OCI-LY7 (cell line): ENCODE data around the gene CDHR5. TPM values are rescaled to one million over a fixed set of nuclear protein-coding genes. Genes with fewer than 3 reads are reported as not detected.

Experiments
- BruUV-seq: library from RNA; stranded (reverse); fragments of 400-500 nt; replicated peaks from 2 replicates; lab custom pipeline; 2021; lab: Mats Ljungman, UMichigan
- CTCF ChIA-PET: fragments of 300-600 bp; sonication (Branson Sonifier 250); formaldehyde crosslinking; loops from one replicate; lab custom pipeline; 2022; ENCODE audit warnings: antibody characterized with exemption; ENCODE audit not compliant: unreplicated experiment; lab: Charles Lee
- POLR2A ChIA-PET: fragments of 300-600 bp; sonication (Branson Sonifier 250); formaldehyde crosslinking; loops from one replicate; lab custom pipeline; 2022; ENCODE audit warnings: antibody characterized with exemption; lab: Charles Lee
- DNase-seq: peaks from one replicate; pipeline ENCODE4 v3.0.0-alpha.2; 2015; ENCODE audit warnings: low spot score
- H2AFZ ChIP-seq: fragments of 200-600 bp; sonication (generic), shearing (Covaris generic); 2 replicates; pipeline ENCODE4 v1.6.1; 2014; ENCODE audit warnings: mild to moderate bottlenecking, antibody characterized with exemption, low read length, moderate library complexity
- H3K27ac ChIP-seq: fragments of 200-600 bp; sonication (generic); 2 replicates; pipeline ENCODE4 v1.5.1; 2014; ENCODE audit warnings: mixed run types, low read depth, mild to moderate bottlenecking, moderate library complexity, low read length, inconsistent platforms; ENCODE audit not compliant: poor library complexity, severe bottlenecking
- H3K36me3 ChIP-seq: fragments of 200-600 bp; sonication (generic); 2 replicates; pipeline ENCODE4 v1.6.1; 2014; ENCODE audit warnings: mild to moderate bottlenecking, antibody characterized with exemption, low read length, moderate library complexity, mixed read lengths; ENCODE audit not compliant: insufficient read depth
- H3K4me1 ChIP-seq: fragments of 200-600 bp; sonication (generic); 2 replicates; pipeline ENCODE4 v1.5.1; 2014; ENCODE audit warnings: mild to moderate bottlenecking, low read length; ENCODE audit not compliant: insufficient read depth, poor library complexity, severe bottlenecking
- H3K4me2 ChIP-seq: fragments of 200-600 bp; sonication (generic); 2 replicates; pipeline ENCODE4 v1.6.1; 2014; ENCODE audit warnings: mild to moderate bottlenecking, low read length
- H3K4me3 ChIP-seq: fragments of 200-600 bp; sonication (generic); 2 replicates; pipeline ENCODE4 v1.5.1; 2014; ENCODE audit warnings: mild to moderate bottlenecking, low read depth, low read length; ENCODE audit not compliant: poor library complexity, severe bottlenecking
- H3K79me2 ChIP-seq: fragments of 200-600 bp; sonication (generic); 2 replicates; pipeline ENCODE4 v1.6.1; 2016; ENCODE audit warnings: low read depth, mild to moderate bottlenecking, low read length, moderate library complexity, mixed read lengths; ENCODE audit not compliant: insufficient read depth
- H3K9me2 ChIP-seq: fragments of 200-600 bp; sonication (generic); 2 replicates; pipeline ENCODE4 v1.6.1; 2016; ENCODE audit warnings: mild to moderate bottlenecking, low read length, mixed read lengths; ENCODE audit not compliant: insufficient read depth
- H3K9me3 ChIP-seq: fragments of 200-600 bp; sonication (generic); 2 replicates; pipeline ENCODE4 v1.6.1; 2014; ENCODE audit warnings: mild to moderate bottlenecking, mixed run types, low read length, mixed read lengths
- H4K20me1 ChIP-seq: fragments of 200-600 bp; sonication (generic); 2 replicates; pipeline ENCODE4 v1.6.1; 2014; ENCODE audit warnings: mild to moderate bottlenecking, antibody characterized with exemption, low read length, moderate library complexity, mixed read lengths; ENCODE audit not compliant: insufficient read depth
- CTCF ChIP-seq: fragments of 200-600 bp; sonication (generic); conservative IDR thresholded peaks from 2 replicates; pipeline ENCODE4 v1.5.1; 2014; ENCODE audit warnings: mild to moderate bottlenecking, antibody characterized with exemption, low read length, moderate library complexity, mixed read lengths
- EZH2phosphoT487 ChIP-seq: fragments of 200-600 bp; sonication (generic); IDR thresholded peaks from 2 replicates; pipeline ENCODE4 v1.6.1; 2018; ENCODE audit warnings: low read depth, borderline replicate concordance, mild to moderate bottlenecking, mixed run types, antibody characterized with exemption, low read length, moderate library complexity, mixed read lengths
- intact Hi-C: fragments of 100-400 bp; cut with micrococcal nuclease; formaldehyde crosslinking; loops from one replicate; pipeline ENCODE4 v1.10.0; 2022; ENCODE audit not compliant: unreplicated experiment
- total RNA-seq, 2 experiments: library from RNA; depleted of rRNA in 1 of 2; stranded (reverse); fragments of >200 nt in 1 of 2; shearing (Covaris generic) in 1 of 2; gene quantifications; 2 replicates each; pipeline ENCODE4 v1.2.3, GENCODE V29; 2014 to 2022

CDHR5 gene
- total RNA-seq, 2 experiments from 2014 or later, result not detected

GRCh38 chr11:610146-610801, 14.5 kb downstream of the CDHR5 start:
- POLR2A ChIA-PET, result interaction anchor here (0.5 kb wide), 1 partner anchor 19 kb away, joined by 5 read pairs; no protein-coding TSS in a partner anchor

GRCh38 chr11:609341-609811, 15.4 kb downstream of the CDHR5 start:
- TF ChIP-seq EZH2phosphoT487, result no peak
- no peak for TF ChIP-seq CTCF
- no peak overlapping the region for H2AFZ ChIP-seq
- intact Hi-C loops, result no loop called here
- ChIA-PET CTCF (no interaction called here), POLR2A (no interaction called here)
- no peak overlapping the region for H3K27ac ChIP-seq
- H3K4me2 ChIP-seq, result no peak overlapping the region
- H3K9me3 ChIP-seq, result no peaks in the 10 kb centered on the region
- H3K79me2 ChIP-seq, result no peaks in the 10 kb centered on the region
- H3K4me1 ChIP-seq, result no peaks in the 10 kb centered on the region
- H4K20me1 ChIP-seq, result 0 out of 2 replicates have a peak, but pooled peaks cover 3% of the 10 kb centered on the region
- H3K9me2 ChIP-seq, result no peaks in the 10 kb centered on the region
- peaks cover 90% of the 10 kb centered on the region for H3K36me3 ChIP-seq
- no TSS peak for BruUV-seq
- H3K4me3 ChIP-seq, result no peak overlapping the region
- no peak for DNase-seq

More at GRCh38 chr11:610146-610801, 14.5 kb downstream of the CDHR5 start:
- Histone ChIP-seq H3K4me1 (peaks cover 6% of the 10 kb centered on the region), H3K4me2 (no peak overlapping the region), H3K4me3 (no peak overlapping the region), H4K20me1 (0 out of 2 replicates have a peak, but pooled peaks cover 3% of the 10 kb centered on the region), H3K79me2 (no peaks in the 10 kb centered on the region), H2AFZ (no peak overlapping the region), H3K9me3 (no peaks in the 10 kb centered on the region), H3K36me3 (peaks cover 81% of the 10 kb centered on the region), H3K9me2 (no peaks in the 10 kb centered on the region), H3K27ac (no peak overlapping the region)
- DNase-seq, result no peak
- no TSS peak for BruUV-seq
- no peak for TF ChIP-seq CTCF
- TF ChIP-seq EZH2phosphoT487, result no peak
- CTCF ChIA-PET, result no interaction called here
- intact Hi-C loops, result no loop called here

GRCh38 chr11:608791-609251, 15.9 kb downstream of the CDHR5 start:
- H3K4me1 ChIP-seq, result no peaks in the 10 kb centered on the region
- H4K20me1 ChIP-seq, result no peaks in the 10 kb centered on the region
- no peaks in the 10 kb centered on the region for H3K9me2 ChIP-seq
- POLR2A ChIA-PET, result no interaction called here
- intact Hi-C loops, result no loop called here
- no peak overlapping the region for H2AFZ ChIP-seq
- H3K9me3 ChIP-seq, result no peaks in the 10 kb centered on the region
- DNase-seq, result no peak
- peaks cover 96% of the 10 kb centered on the region for H3K36me3 ChIP-seq
- H3K4me3 ChIP-seq, result no peak overlapping the region
- no peak for TF ChIP-seq CTCF
- no peak for TF ChIP-seq EZH2phosphoT487
- no peak overlapping the region for H3K4me2 ChIP-seq
- no peak overlapping the region for H3K27ac ChIP-seq
- CTCF ChIA-PET, result interaction anchor here (0.6 kb wide), 1 partner anchor 8 kb away, joined by 4 read pairs; no protein-coding TSS in a partner anchor
- H3K79me2 ChIP-seq, result no peaks in the 10 kb centered on the region
- no TSS peak for BruUV-seq
